Hepatocyte (in vitro differentiated cells): ENCODE data around the gene REELD1. TPM values are rescaled to one million over a fixed set of nuclear protein-coding genes. Genes with fewer than 3 reads are reported as not detected.

ENCODE experiments used
- DNase-seq: peaks from one replicate; pipeline ENCODE4 v3.0.0-alpha.2; 2016; ENCODE audit warnings: low spot score
- H2AFZ ChIP-seq: fragments of 200-600 bp; sonication (generic); 2 replicates; pipeline ENCODE4 v1.6.0; 2016; ENCODE audit warnings: antibody characterized with exemption, mild to moderate bottlenecking
- H3K27ac ChIP-seq: fragments of 200-600 bp; sonication (generic); 2 replicates; pipeline ENCODE4 v1.5.1; 2016; ENCODE audit warnings: mild to moderate bottlenecking
- H3K27me3 ChIP-seq: fragments of 200-600 bp; sonication (generic); 2 replicates; pipeline ENCODE4 v1.6.1; 2016
- H3K36me3 ChIP-seq: fragments of 200-600 bp; sonication (generic); replicated peaks from 2 replicates; pipeline ENCODE4 v1.5.1; 2016; ENCODE audit warnings: low read depth; ENCODE audit not compliant: insufficient read depth
- H3K4me1 ChIP-seq: fragments of 200-600 bp; sonication (generic); 2 replicates; pipeline ENCODE4 v1.5.1; 2016; ENCODE audit warnings: mild to moderate bottlenecking, moderate library complexity; ENCODE audit not compliant: insufficient read depth
- H3K4me2 ChIP-seq: fragments of 200-600 bp; sonication (generic); 2 replicates; pipeline ENCODE4 v1.6.0; 2016
- H3K4me3 ChIP-seq: fragments of 200-600 bp; sonication (generic); 2 replicates; pipeline ENCODE4 v1.5.1; 2016; ENCODE audit warnings: mild to moderate bottlenecking
- H3K79me2 ChIP-seq: fragments of 200-600 bp; sonication (generic); 2 replicates; pipeline ENCODE4 v1.6.0; 2017; ENCODE audit warnings: mild to moderate bottlenecking
- H3K9me2 ChIP-seq: fragments of 200-600 bp; sonication (generic); replicated peaks from 2 replicates; pipeline ENCODE4 v1.6.0; 2017; ENCODE audit warnings: mild to moderate bottlenecking; ENCODE audit not compliant: insufficient read depth
- H3K9me3 ChIP-seq: fragments of 200-600 bp; sonication (generic); 2 replicates; pipeline ENCODE4 v1.5.1; 2016; ENCODE audit warnings: low read depth, mild to moderate bottlenecking
- H4K20me1 ChIP-seq: fragments of 200-600 bp; sonication (generic); 2 replicates; pipeline ENCODE4 v1.6.0; 2016; ENCODE audit warnings: mild to moderate bottlenecking; ENCODE audit not compliant: insufficient read depth, poor library complexity, severe bottlenecking
- EZH2 ChIP-seq: fragments of 200-600 bp; sonication (generic); IDR thresholded peaks from 2 replicates; pipeline ENCODE4 v1.6.1; 2016; ENCODE audit warnings: antibody characterized with exemption, mild to moderate bottlenecking, borderline replicate concordance
- EZH2phosphoT487 ChIP-seq: fragments of 200-600 bp; sonication (generic); IDR thresholded peaks from one replicate; pipeline ENCODE4 v1.6.1; 2018; ENCODE audit warnings: antibody characterized with exemption, mild to moderate bottlenecking, low read depth, moderate library complexity; ENCODE audit not compliant: unreplicated experiment, severe bottlenecking
- WGBS: methylation state at CpG from one replicate; pipeline ENCODE4 v1.1.6; 2016; ENCODE audit warnings: low lambda C conversion rate; ENCODE audit errors: missing lambda C conversion rate; 5-methylcytosine and 5-hydroxymethylcytosine counted together
- polyA plus RNA-seq: library from polyadenylated mRNA; unstranded; fragments of >200 nt; fragmentation: Nextera tagmentation; extraction: Ambion mirVana; gene quantifications from 2 replicates; pipeline ENCODE4 v1.2.1, GENCODE V29; 2016
- total RNA-seq: library from RNA; depleted of rRNA; stranded (reverse); fragments of >200 nt; gene quantifications from 2 replicates; pipeline ENCODE4 v1.2.3, GENCODE V29; 2014
- TF ChIP-seq, protein P1 (sequence below): fragments of 200-600 bp; sonication (generic); IDR thresholded peaks from 2 replicates; pipeline ENCODE4 v1.5.1; 2016; ENCODE audit warnings: antibody characterized with exemption, mild to moderate bottlenecking; ENCODE audit not compliant: poor library complexity

REELD1 gene
- total and polyA plus RNA-seq, 2 experiments from 2014 or later = not detected

GRCh38 chr4:146245246-146245645 is 30.9 kb downstream of the REELD1 start:
- Histone ChIP-seq H3K4me1 (peaks cover 6% of the 10 kb centered on the region), H4K20me1 (no peaks in the 10 kb centered on the region), H3K4me3 (no peak overlapping the region), H3K9me3 (no peaks in the 10 kb centered on the region), H3K27ac (no peak overlapping the region), H3K27me3 (no peaks in the 10 kb centered on the region), H3K79me2 (no peaks in the 10 kb centered on the region), H3K9me2 (no peaks in the 10 kb centered on the region), H3K36me3 (no peaks in the 10 kb centered on the region), H2AFZ (no peak overlapping the region), H3K4me2 (no peak overlapping the region)
- peak; percentile 36 for DNase-seq
- TF ChIP-seq EZH2phosphoT487 = no peak
- TF ChIP-seq, protein P1, sequence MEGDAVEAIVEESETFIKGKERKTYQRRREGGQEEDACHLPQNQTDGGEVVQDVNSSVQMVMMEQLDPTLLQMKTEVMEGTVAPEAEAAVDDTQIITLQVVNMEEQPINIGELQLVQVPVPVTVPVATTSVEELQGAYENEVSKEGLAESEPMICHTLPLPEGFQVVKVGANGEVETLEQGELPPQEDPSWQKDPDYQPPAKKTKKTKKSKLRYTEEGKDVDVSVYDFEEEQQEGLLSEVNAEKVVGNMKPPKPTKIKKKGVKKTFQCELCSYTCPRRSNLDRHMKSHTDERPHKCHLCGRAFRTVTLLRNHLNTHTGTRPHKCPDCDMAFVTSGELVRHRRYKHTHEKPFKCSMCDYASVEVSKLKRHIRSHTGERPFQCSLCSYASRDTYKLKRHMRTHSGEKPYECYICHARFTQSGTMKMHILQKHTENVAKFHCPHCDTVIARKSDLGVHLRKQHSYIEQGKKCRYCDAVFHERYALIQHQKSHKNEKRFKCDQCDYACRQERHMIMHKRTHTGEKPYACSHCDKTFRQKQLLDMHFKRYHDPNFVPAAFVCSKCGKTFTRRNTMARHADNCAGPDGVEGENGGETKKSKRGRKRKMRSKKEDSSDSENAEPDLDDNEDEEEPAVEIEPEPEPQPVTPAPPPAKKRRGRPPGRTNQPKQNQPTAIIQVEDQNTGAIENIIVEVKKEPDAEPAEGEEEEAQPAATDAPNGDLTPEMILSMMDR = no peak
- TF ChIP-seq EZH2 = no peak
- WGBS = 50% methylated on average over 3 of the region's 3 CpGs

DNA sequence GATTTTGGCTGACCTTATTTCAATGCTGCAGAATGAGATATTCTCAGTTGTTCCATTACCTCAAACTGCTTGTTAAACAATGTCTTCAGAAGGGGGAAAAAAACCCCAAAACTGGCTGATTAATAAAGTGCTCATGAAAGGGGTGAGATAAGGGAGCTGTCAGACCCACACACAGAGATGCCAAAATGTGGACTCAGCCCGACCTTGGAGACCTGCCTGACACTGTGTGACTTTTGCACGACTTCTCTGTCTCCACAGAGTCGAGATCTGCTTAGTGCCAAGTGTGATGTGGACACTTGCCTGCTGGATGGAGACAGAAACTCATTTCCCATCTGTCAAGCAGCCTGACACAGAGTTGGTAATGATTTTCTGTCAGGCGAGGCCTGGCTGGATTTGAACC is 31.5 kb downstream of the REELD1 start:
- Histone ChIP-seq H3K36me3 (no peaks in the 10 kb centered on the region), H4K20me1 (no peaks in the 10 kb centered on the region), H3K9me3 (no peaks in the 10 kb centered on the region), H3K27ac (no peak overlapping the region), H3K4me3 (no peak overlapping the region), H2AFZ (no peak overlapping the region), H3K4me2 (no peak overlapping the region), H3K4me1 (peaks cover 6% of the 10 kb centered on the region), H3K79me2 (no peaks in the 10 kb centered on the region), H3K9me2 (no peaks in the 10 kb centered on the region), H3K27me3 (no peaks in the 10 kb centered on the region)
- WGBS = 74% methylated on average over 4 of the region's 4 CpGs
- TF ChIP-seq EZH2phosphoT487 (no peak), EZH2 (no peak)
- TF ChIP-seq, protein P1 = no peak
- DNase-seq = no peak

- H3K79me2 ChIP-seq = no peaks in the 10 kb centered on the region
- H3K27me3 ChIP-seq = no peaks in the 10 kb centered on the region
- 80% methylated on average over 6 of the region's 6 CpGs for WGBS
- no peak overlapping the region for H3K4me2 ChIP-seq
- TF ChIP-seq, protein P1 = no peak
- TF ChIP-seq EZH2phosphoT487 = no peak
- TF ChIP-seq EZH2 = no peak
- no peaks in the 10 kb centered on the region for H4K20me1 ChIP-seq
- DNase-seq = no peak
- no peaks in the 10 kb centered on the region for H3K9me2 ChIP-seq
- peaks cover 6% of the 10 kb centered on the region for H3K4me1 ChIP-seq
- H3K27ac ChIP-seq = no peak overlapping the region
- no peak overlapping the region for H3K4me3 ChIP-seq
- no peak overlapping the region for H2AFZ ChIP-seq
- no peaks in the 10 kb centered on the region for H3K36me3 ChIP-seq
- no peaks in the 10 kb centered on the region for H3K9me3 ChIP-seq
Observed at GRCh38 chr4:146246381-146246780, 32.0 kb downstream of the REELD1 start.

DNA sequence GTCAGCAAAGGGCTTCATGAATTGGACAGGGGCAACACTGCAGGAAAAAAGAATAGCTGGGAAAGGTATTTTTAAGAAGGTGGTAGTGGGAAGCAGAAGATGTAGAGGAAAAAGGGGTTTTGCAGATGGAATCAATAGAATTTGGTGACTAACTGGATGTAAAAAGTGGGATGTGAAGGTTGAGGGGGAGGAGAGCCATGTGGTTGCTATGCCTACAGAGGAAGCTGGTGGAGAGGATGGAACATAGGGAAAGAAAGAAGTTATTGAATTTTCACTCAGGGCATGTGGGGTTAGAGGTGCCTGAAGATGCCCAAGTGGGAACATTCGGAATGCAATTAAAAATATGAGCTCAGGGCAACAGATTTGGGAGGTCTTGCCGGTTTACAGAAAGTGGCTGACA is 33.0 kb downstream of the REELD1 start:
- Histone ChIP-seq H3K9me3 (no peaks in the 10 kb centered on the region), H3K27ac (no peak overlapping the region), H3K27me3 (no peaks in the 10 kb centered on the region), H3K9me2 (no peaks in the 10 kb centered on the region), H4K20me1 (no peaks in the 10 kb centered on the region), H3K79me2 (no peaks in the 10 kb centered on the region), H3K36me3 (no peaks in the 10 kb centered on the region), H3K4me1 (peaks cover 2% of the 10 kb centered on the region), H3K4me3 (no peak overlapping the region), H3K4me2 (no peak overlapping the region), H2AFZ (no peak overlapping the region)
- no peak for TF ChIP-seq EZH2phosphoT487
- TF ChIP-seq, protein P1 = no peak
- no peak for TF ChIP-seq EZH2
- 69% methylated on average over 2 of the region's 2 CpGs for WGBS
- DNase-seq = no peak
